Measurements from ENCODE around the gene SLC18A2.

DNA sequence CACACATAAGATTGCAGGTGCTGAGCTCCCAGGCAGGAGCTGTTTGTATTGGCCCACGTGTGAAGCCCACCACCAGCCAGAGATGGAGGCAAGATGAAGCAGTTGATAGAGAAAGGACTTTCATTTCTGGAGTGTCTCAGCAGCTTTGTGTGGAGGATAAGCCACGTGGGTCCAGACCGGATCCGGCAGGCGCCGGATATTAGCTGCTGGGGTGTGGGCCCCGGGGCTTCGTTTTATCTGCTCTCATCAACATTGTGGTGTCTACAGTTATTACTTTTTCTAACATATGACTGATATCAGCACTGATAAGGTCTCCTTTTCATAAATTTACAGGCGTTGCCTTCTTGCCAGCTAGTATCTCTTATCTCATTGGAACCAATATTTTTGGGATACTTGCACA lies 25.5 kb downstream of the SLC18A2 start:
- TF ChIP-seq, protein P1, sequence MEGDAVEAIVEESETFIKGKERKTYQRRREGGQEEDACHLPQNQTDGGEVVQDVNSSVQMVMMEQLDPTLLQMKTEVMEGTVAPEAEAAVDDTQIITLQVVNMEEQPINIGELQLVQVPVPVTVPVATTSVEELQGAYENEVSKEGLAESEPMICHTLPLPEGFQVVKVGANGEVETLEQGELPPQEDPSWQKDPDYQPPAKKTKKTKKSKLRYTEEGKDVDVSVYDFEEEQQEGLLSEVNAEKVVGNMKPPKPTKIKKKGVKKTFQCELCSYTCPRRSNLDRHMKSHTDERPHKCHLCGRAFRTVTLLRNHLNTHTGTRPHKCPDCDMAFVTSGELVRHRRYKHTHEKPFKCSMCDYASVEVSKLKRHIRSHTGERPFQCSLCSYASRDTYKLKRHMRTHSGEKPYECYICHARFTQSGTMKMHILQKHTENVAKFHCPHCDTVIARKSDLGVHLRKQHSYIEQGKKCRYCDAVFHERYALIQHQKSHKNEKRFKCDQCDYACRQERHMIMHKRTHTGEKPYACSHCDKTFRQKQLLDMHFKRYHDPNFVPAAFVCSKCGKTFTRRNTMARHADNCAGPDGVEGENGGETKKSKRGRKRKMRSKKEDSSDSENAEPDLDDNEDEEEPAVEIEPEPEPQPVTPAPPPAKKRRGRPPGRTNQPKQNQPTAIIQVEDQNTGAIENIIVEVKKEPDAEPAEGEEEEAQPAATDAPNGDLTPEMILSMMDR (IDR thresholded peaks at IDR 0.05; ENCODE audit: low read length), result no peak
- no peak for TF ChIP-seq EZH2 (IDR thresholded peaks at IDR 0.05; ENCODE audit: borderline replicate concordance, low read length)

Data from OCI-LY1 (cell line).